Chondrocyte (in vitro differentiated cells): ENCODE data around the gene CFAP54. TPM values are rescaled to one million over a fixed set of nuclear protein-coding genes. Genes with fewer than 3 reads are reported as not detected.
"Not testable (repeated sequence)": the region's sequence is repeated elsewhere in the genome, so short reads cannot be mapped to it uniquely, and the experiment has no call there.

Experiments used
- DNase-seq: peaks from one replicate; pipeline ENCODE4 v3.0.0; 2021; ENCODE audit warnings: mixed read lengths, low spot score
- H3K27ac Mint-ChIP-seq: one replicate; pipeline ENCODE4 v1.8.0; 2021; ENCODE audit warnings: mild to moderate bottlenecking, moderate library complexity, mixed read lengths; ENCODE audit not compliant: unreplicated experiment
- H3K27me3 Mint-ChIP-seq: 2 replicates; pipeline ENCODE4 v1.8.0; 2021; ENCODE audit warnings: low read depth, mixed read lengths
- H3K36me3 Mint-ChIP-seq: 2 replicates; pipeline ENCODE4 v1.8.0; 2021; ENCODE audit warnings: low read depth, mixed read lengths
- H3K4me1 Mint-ChIP-seq: 2 replicates; pipeline ENCODE4 v1.8.0; 2021; ENCODE audit warnings: low read depth, mild to moderate bottlenecking, mixed read lengths
- H3K4me3 Mint-ChIP-seq: one replicate; pipeline ENCODE4 v1.8.0; 2021; ENCODE audit warnings: mild to moderate bottlenecking, moderate library complexity, mixed read lengths; ENCODE audit not compliant: unreplicated experiment
- H3K9me3 Mint-ChIP-seq: 2 replicates; pipeline ENCODE4 v1.8.0; 2021; ENCODE audit warnings: low read depth, mixed read lengths
- total RNA-seq: library from RNA; stranded (reverse); gene quantifications from 3 replicates; pipeline ENCODE4 v1.2.1, GENCODE V29; 2021
- TF ChIP-seq, protein P1 (sequence below): fragments of 200-600 bp; sonication (generic); IDR thresholded peaks from 2 replicates; pipeline ENCODE4 v1.5.0; 2021; ENCODE audit warnings: antibody characterized with exemption, mild to moderate bottlenecking, moderate library complexity

Gene CFAP54
- total RNA-seq, 1 donor from 2014 or later, result 0.15 TPM

DNA sequence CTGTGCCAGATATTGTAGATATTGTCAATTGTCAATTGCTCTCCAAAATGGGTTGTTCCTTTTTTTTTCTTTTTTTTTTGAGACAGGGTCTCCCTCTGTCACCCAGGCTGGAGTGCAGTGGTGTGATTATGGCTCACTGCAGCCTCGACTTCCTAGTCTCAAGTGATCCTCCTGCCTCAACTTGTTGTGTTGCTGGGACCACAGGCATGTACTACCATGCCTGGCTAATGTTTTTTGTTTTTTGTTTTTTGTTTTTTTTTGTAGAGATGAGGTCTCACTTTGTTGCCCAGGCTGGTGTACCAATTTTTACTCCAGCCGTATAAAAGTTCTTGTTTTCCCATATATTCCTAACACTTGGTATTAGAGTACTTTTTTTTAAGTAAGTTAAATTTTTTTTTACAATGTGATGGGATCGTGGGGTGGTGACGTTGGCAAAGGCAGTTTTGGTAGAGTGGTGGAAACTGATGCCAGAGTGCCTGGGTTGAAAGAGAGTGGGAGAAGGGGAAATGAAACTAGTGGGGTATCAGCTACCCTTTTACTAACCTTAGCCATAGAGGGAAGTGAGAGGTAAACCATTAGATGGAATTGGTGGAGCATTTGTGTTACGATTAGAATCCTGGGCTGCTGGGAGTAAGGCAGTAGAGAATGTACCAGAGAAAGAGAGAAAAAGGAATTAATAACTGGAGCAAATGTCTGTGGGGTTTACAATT is 33.0 kb upstream of the CFAP54 start:
- no peak overlapping the region for H3K4me3 Mint-ChIP-seq
- no peaks in the 10 kb centered on the region for H3K4me1 Mint-ChIP-seq
- no peaks in the 10 kb centered on the region for H3K27me3 Mint-ChIP-seq
- TF ChIP-seq, protein P1, sequence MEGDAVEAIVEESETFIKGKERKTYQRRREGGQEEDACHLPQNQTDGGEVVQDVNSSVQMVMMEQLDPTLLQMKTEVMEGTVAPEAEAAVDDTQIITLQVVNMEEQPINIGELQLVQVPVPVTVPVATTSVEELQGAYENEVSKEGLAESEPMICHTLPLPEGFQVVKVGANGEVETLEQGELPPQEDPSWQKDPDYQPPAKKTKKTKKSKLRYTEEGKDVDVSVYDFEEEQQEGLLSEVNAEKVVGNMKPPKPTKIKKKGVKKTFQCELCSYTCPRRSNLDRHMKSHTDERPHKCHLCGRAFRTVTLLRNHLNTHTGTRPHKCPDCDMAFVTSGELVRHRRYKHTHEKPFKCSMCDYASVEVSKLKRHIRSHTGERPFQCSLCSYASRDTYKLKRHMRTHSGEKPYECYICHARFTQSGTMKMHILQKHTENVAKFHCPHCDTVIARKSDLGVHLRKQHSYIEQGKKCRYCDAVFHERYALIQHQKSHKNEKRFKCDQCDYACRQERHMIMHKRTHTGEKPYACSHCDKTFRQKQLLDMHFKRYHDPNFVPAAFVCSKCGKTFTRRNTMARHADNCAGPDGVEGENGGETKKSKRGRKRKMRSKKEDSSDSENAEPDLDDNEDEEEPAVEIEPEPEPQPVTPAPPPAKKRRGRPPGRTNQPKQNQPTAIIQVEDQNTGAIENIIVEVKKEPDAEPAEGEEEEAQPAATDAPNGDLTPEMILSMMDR, result no peak
- DNase-seq, result no peak
- no peaks in the 10 kb centered on the region for H3K36me3 Mint-ChIP-seq
- peaks cover 5% of the 10 kb centered on the region for H3K9me3 Mint-ChIP-seq
- H3K27ac Mint-ChIP-seq, result no peak overlapping the region

DNA sequence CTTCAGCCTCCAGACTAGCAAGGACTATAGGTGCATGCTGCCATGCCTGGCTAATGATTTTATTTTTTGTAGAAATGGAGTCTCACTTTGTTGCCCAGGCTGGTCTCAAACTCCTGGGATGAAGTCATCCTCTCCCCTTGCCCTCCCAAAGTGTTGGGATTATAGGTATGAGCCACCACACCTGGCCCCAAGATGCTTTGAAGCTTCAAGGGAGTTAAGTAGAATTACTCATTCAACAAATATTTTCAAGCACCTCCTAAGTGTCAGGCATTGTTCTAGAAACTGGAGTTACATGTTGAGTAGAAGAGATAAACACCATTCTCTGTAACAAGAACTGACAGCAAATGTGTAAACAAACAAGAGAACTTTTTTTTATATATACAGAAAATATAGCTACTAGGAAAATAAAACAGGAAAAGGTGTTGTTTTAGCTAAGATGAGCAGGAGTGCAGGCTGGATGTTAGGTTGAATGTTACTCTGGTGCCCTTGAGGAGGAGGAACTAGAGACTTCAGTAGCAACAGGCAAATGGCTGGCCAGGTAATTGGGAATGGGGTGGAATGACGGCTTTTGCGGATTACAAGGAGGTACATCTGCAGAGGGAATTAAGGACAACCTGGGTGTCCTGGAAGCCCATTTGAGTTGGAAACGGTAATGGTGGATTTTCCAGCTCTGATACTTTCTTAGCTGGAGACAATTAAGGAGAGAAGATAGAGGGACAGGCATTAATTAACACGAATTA is 32.0 kb upstream of the CFAP54 start:
- H3K9me3 Mint-ChIP-seq, result peaks cover 4% of the 10 kb centered on the region
- H3K4me3 Mint-ChIP-seq, result no peak overlapping the region
- no peak for DNase-seq
- H3K4me1 Mint-ChIP-seq, result no peaks in the 10 kb centered on the region
- H3K36me3 Mint-ChIP-seq, result no peaks in the 10 kb centered on the region
- no peaks in the 10 kb centered on the region for H3K27me3 Mint-ChIP-seq
- no peak overlapping the region for H3K27ac Mint-ChIP-seq
- TF ChIP-seq, protein P1, result no peak

DNA sequence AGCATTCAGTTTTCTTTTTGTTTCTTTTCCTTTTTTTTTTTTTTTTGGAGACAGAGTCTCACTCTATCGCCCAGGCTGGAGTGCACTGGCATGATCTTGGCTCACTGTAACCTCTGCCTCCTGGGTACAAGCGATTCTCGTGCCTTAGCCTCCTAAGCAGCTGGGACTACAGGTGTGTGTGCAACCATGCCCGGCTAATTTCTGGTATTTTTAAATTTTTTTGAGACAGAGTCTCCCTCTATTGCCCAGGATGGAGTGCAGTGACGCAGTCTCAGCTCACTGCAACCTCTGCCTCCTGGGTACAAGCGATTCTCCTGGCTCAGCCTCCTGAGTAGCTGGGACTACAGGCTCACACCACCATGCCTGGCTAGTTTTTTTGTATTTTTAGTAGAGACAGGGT is 30.1 kb upstream of the CFAP54 start:
- H3K27ac Mint-ChIP-seq, H3K9me3 Mint-ChIP-seq, H3K27me3 Mint-ChIP-seq, DNase-seq, H3K4me1 Mint-ChIP-seq, H3K36me3 Mint-ChIP-seq, H3K4me3 Mint-ChIP-seq: not testable (repeated sequence)

DNA sequence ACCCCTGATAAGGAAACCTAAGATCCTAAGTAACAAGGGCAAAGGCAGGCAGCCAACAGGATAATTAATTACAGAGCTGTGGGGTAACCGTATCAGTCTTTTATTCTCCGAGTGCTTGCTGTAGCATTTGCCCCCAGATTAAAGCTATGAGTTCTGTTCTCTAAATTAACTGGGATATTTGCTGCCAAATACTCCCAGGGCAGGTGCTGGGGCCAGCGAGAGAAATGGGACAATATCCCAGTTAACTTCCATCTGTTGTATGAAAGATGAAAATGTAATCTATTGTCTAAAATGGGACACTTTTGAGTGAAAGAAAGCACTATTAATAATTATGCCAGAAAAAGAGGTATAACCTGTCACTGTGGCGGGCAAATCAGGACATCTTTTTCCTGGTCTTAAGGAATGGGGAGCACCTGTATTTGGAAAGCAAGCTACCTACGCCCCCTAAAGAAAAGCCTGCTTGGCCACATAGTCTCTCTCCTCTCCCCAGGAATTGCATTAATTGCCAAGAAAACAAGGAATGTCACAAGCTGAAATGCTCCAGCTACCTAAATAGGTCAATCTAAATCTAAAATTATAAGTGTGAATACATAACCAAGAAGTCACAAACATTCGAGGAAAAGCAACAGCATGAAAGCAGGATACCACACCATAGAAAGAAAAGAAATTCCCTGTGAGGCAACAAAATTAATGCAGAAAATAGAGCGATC is 26.7 kb upstream of the CFAP54 start:
- no peaks in the 10 kb centered on the region for H3K4me1 Mint-ChIP-seq
- H3K27ac Mint-ChIP-seq, result no peak overlapping the region
- TF ChIP-seq, protein P1, result no peak
- no peaks in the 10 kb centered on the region for H3K9me3 Mint-ChIP-seq
- DNase-seq, result no peak
- H3K4me3 Mint-ChIP-seq, result no peak overlapping the region
- H3K27me3 Mint-ChIP-seq, result no peaks in the 10 kb centered on the region
- no peaks in the 10 kb centered on the region for H3K36me3 Mint-ChIP-seq

DNA sequence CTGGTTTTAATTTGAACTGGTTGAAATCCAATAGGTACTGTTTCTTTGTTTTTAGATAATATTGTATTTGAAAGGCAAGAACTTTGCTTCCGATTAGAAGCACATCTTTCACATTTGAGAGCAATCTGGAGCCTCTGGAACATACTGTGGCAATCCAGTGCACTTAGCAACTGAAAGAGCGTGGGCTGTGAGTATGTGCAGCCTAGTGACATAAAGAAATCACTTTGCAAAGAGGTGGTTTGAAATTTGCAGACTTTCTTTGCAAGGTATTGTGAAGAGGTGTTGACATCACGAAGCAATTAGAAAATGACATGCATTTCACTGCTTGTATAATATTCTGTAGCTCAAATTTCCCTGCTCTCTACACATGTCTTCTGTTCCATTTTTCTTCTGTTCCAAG is 23.5 kb upstream of the CFAP54 start:
- H3K36me3 Mint-ChIP-seq, result peaks cover 4% of the 10 kb centered on the region
- no peaks in the 10 kb centered on the region for H3K27me3 Mint-ChIP-seq
- H3K4me1 Mint-ChIP-seq, result no peaks in the 10 kb centered on the region
- H3K4me3 Mint-ChIP-seq, result no peak overlapping the region
- DNase-seq, result no peak
- TF ChIP-seq, protein P1, result no peak
- H3K9me3 Mint-ChIP-seq, result peaks cover 7% of the 10 kb centered on the region
- no peak overlapping the region for H3K27ac Mint-ChIP-seq
